Measurements from ENCODE around the gene VPS33A. TPM values are rescaled to one million over a fixed set of nuclear protein-coding genes. Genes with fewer than 3 reads are reported as not detected.

The VPS33A gene
- total and polyA plus RNA-seq, 4 donors = 6.4 to 14.9 (median 10.0) TPM

- H3K9ac ChIP-seq (ENCODE audit: low read depth in 1 of 2, low read length in 2 of 2) = no peak overlapping the region
- no peak for DNase-seq (ENCODE audit: low spot score)
- no peak overlapping the region for H3K4me3 ChIP-seq (ENCODE audit: low read depth in 1 of 3, low read length in 3 of 3)
- 96% methylated on average over 10 of the region's 10 CpGs for WGBS
- peaks cover 0 to 10% (median 6%) of the 10 kb centered on the region in 4 donors for H3K4me1 ChIP-seq (ENCODE audit: control insufficient read depth in 4 of 4, insufficient read depth in 4 of 4, low read length in 3 of 4)
- H3K9me3 ChIP-seq (ENCODE audit: control insufficient read depth in 4 of 4, low read length in 3 of 4) = no peaks in the 10 kb centered on the region
- no peak overlapping the region for H3K27ac ChIP-seq (ENCODE audit: low read depth in 1 of 2, low read length in 2 of 2)
- H3K36me3 ChIP-seq (ENCODE audit: control insufficient read depth in 4 of 4, insufficient read depth in 3 of 4, low read depth in 1 of 4, low read length in 3 of 4) = peaks cover 1 to 25% (median 18%) of the 10 kb centered on the region in 4 donors
- TF ChIP-seq JUND (IDR thresholded peaks at IDR 0.05) (no peak), HNF4A (conservative IDR thresholded peaks at IDR 0.05) (no peak), TAF1 (conservative IDR thresholded peaks at IDR 0.05) (no peak), FOXA2 (IDR thresholded peaks at IDR 0.05) (no peak), RAD21 (IDR thresholded peaks at IDR 0.05) (no peak), REST (IDR thresholded peaks at IDR 0.05) (no peak), FOXA1 (IDR thresholded peaks at IDR 0.05) (no peak), HNF4G (IDR thresholded peaks at IDR 0.05) (no peak), YY1 (IDR thresholded peaks at IDR 0.05) (no peak), MAX (IDR thresholded peaks at IDR 0.05) (no peak), GABPA (IDR thresholded peaks at IDR 0.05 in 1 of 2, conservative IDR thresholded peaks at IDR 0.05 in 1 of 2) (no peak), CTCF (IDR thresholded peaks at IDR 0.05; ENCODE audit: low read depth, low read length, missing input control) (no peak), EGR1 (IDR thresholded peaks at IDR 0.05; ENCODE audit: low read depth in 2 of 2) (no peak), ATF3 (IDR thresholded peaks at IDR 0.05) (no peak)
- H3K27me3 ChIP-seq (ENCODE audit: control insufficient read depth in 4 of 4, insufficient read depth in 4 of 4, low read length in 3 of 4) = no peaks in the 10 kb centered on the region
Measured at GRCh38 chr12:122232691-122233090, 33.6 kb downstream of the VPS33A start.

- peaks cover 1 to 23% (median 17%) of the 10 kb centered on the region in 4 donors for H3K36me3 ChIP-seq (ENCODE audit: control insufficient read depth in 4 of 4, insufficient read depth in 3 of 4, low read depth in 1 of 4, low read length in 3 of 4)
- no peaks in the 10 kb centered on the region for H3K27me3 ChIP-seq (ENCODE audit: control insufficient read depth in 4 of 4, insufficient read depth in 4 of 4, low read length in 3 of 4)
- H3K27ac ChIP-seq (ENCODE audit: low read depth in 1 of 2, low read length in 2 of 2) = no peak overlapping the region
- DNase-seq (ENCODE audit: low spot score) = no peak
- TF ChIP-seq EGR1 (IDR thresholded peaks at IDR 0.05; ENCODE audit: low read depth in 2 of 2) (no peak), REST (IDR thresholded peaks at IDR 0.05) (no peak)
- no peak overlapping the region for H3K9ac ChIP-seq (ENCODE audit: low read depth in 1 of 2, low read length in 2 of 2)
- peaks cover 7 to 11% (median 8%) of the 10 kb centered on the region in 4 donors for H3K4me1 ChIP-seq (ENCODE audit: control insufficient read depth in 4 of 4, insufficient read depth in 4 of 4, low read length in 3 of 4)
- no peaks in the 10 kb centered on the region for H3K9me3 ChIP-seq (ENCODE audit: control insufficient read depth in 4 of 4, low read length in 3 of 4)
- H3K4me3 ChIP-seq (ENCODE audit: low read depth in 1 of 3, low read length in 3 of 3) = no peak overlapping the region
- 91% methylated on average over 6 of the region's 6 CpGs for WGBS
Measured at GRCh38 chr12:122230798-122231197, 35.5 kb downstream of the VPS33A start.
